GM12878 (cell line): ENCODE measurements around the gene METTL5. TPM values are rescaled to one million over a fixed set of nuclear protein-coding genes. Genes with fewer than 3 reads are reported as not detected.
"Not testable (repeated sequence)": the region's sequence is repeated elsewhere in the genome, so short reads cannot be mapped to it uniquely, and the experiment has no call there.

Source experiments
- ATAC-seq: fragments of 200-7000 bp; cut with Tn5 transposase; 3 replicates; pipeline ENCODE4 v1.9.1; 2020; ENCODE audit warnings: mild to moderate bottlenecking, moderate library complexity
- BruUV-seq: library from RNA; stranded (reverse); fragments of 400-500 nt; replicated peaks from 2 replicates; lab custom pipeline; 2021; lab: Mats Ljungman, UMichigan
- CTCF ChIA-PET: fragments of 300-600 bp; sonication (Branson Sonifier 250); formaldehyde crosslinking; extraction: SDS; loops from one replicate; lab custom pipeline; 2021; ENCODE audit warnings: inconsistent platforms; lab: Yijun Ruan, JAX
- POLR2A ChIA-PET: fragments of 350-600 bp; formaldehyde crosslinking; extraction: SDS; loops from one replicate; lab custom pipeline; 2021; ENCODE audit warnings: inconsistent platforms; lab: Charles Lee
- RAD21 ChIA-PET: fragments of 300-600 bp; sonication (Branson Sonifier 250); formaldehyde crosslinking; loops from one replicate; lab custom pipeline; 2023; ENCODE audit warnings: antibody characterized with exemption; ENCODE audit not compliant: unreplicated experiment; lab: Charles Lee
- SMC1A ChIA-PET: fragments of 300-600 bp; sonication (Branson Sonifier 250); formaldehyde crosslinking; loops from one replicate; lab custom pipeline; 2023; ENCODE audit not compliant: unreplicated experiment, uncharacterized antibody; lab: Charles Lee
- DNase-seq: peaks from one replicate; pipeline ENCODE4 v3.0.0-alpha.2; 2011; ENCODE audit warnings: low read depth, low spot score
- FAIRE-seq: peaks from 3 replicates; lab custom pipeline; 2011; peaks lifted over from hg19 to GRCh38; lab: Jason Lieb, UNC
- H2AFZ ChIP-seq: 2 replicates; pipeline ENCODE4 v1.6.0; 2011; ENCODE audit warnings: low read depth, low read length, control low read depth; ENCODE audit not compliant: control insufficient read depth
- H3K27ac ChIP-seq: 2 replicates; pipeline ENCODE4 v1.5.1; 2011; ENCODE audit warnings: control low read depth; ENCODE audit not compliant: control insufficient read depth, insufficient read depth
- H3K27me3 ChIP-seq, 2 experiments: replicated peaks in 1 of 2; 2 replicates each; pipeline versions ENCODE4 v1.6.0 to v1.6.1; 2011; ENCODE audit warnings: low read length in 1 of 2; ENCODE audit not compliant: control insufficient read depth in 2 of 2, insufficient read depth in 2 of 2
- H3K36me3 ChIP-seq, 2 experiments: 2 replicates each; pipeline ENCODE4 v1.5.1; 2011; ENCODE audit warnings: low read length in 1 of 2; ENCODE audit not compliant: control insufficient read depth in 2 of 2, insufficient read depth in 2 of 2
- H3K4me1 ChIP-seq: 2 replicates; pipeline ENCODE4 v1.6.1; 2011; ENCODE audit warnings: mild to moderate bottlenecking, low read length, moderate library complexity, mixed read lengths; ENCODE audit not compliant: control insufficient read depth, insufficient read depth
- H3K4me2 ChIP-seq: 2 replicates; pipeline ENCODE4 v1.6.0; 2011; ENCODE audit warnings: control low read depth; ENCODE audit not compliant: control insufficient read depth, insufficient read depth
- H3K4me3 ChIP-seq: fragments of 200-600 bp; sonication (generic); 2 replicates; pipeline ENCODE4 v1.5.1; 2016
- H3K79me2 ChIP-seq: 2 replicates; pipeline ENCODE4 v1.6.0; 2011; ENCODE audit warnings: low read length; ENCODE audit not compliant: control insufficient read depth, insufficient read depth
- H3K9ac ChIP-seq: 2 replicates; pipeline ENCODE4 v1.8.0; 2011; ENCODE audit warnings: low read length, control low read depth, mixed read lengths; ENCODE audit not compliant: control insufficient read depth, insufficient read depth
- H3K9me3 ChIP-seq: replicated peaks from 3 replicates; pipeline ENCODE4 v1.5.1; 2011; ENCODE audit warnings: mild to moderate bottlenecking, low read length; ENCODE audit not compliant: control insufficient read depth, insufficient read depth
- H4K20me1 ChIP-seq: 2 replicates; pipeline ENCODE4 v1.6.0; 2011; ENCODE audit not compliant: control insufficient read depth, insufficient read depth
- IRF4 ChIP-seq: IDR thresholded peaks from 2 replicates; pipeline ENCODE4 v1.6.1; 2011; ENCODE audit warnings: low read depth, low read length
- LARP7 ChIP-seq: fragments of 450-650 bp; IDR thresholded peaks from 2 replicates; pipeline ENCODE4 v1.6.1; 2017; ENCODE audit warnings: mild to moderate bottlenecking
- NR2C2 ChIP-seq: IDR thresholded peaks from 2 replicates; pipeline ENCODE4 v1.6.1; 2011; ENCODE audit warnings: borderline replicate concordance, low read depth; ENCODE audit not compliant: control insufficient read depth, insufficient read length
- PML ChIP-seq: IDR thresholded peaks from 2 replicates; pipeline ENCODE4 v1.6.1; 2012; ENCODE audit warnings: low read length, inconsistent platforms
- PRDM15 ChIP-seq: fragments of 450-650 bp; formaldehyde crosslinking; IDR thresholded peaks from 2 replicates; pipeline ENCODE4 v1.4.0; 2020; ENCODE audit warnings: mild to moderate bottlenecking, moderate library complexity
- WGBS: methylation state at CpG from one replicate; pipeline ENCODE4 v1.1.6; 2016; ENCODE audit warnings: low lambda C conversion rate; ENCODE audit not compliant: insufficient replicate concordance, insufficient coverage; ENCODE audit errors: missing lambda C conversion rate; 5-methylcytosine and 5-hydroxymethylcytosine counted together
- in situ Hi-C: fragments of 300-500 bp; cut with MboI; formaldehyde crosslinking; loops from 9 replicates; pipeline ENCODE4 v1.14.3; 2018; ENCODE audit warnings: mixed read lengths
- intact Hi-C: fragments of 100-400 bp; cut with micrococcal nuclease; formaldehyde crosslinking; loops from one replicate; pipeline ENCODE4 v1.14.2; 2022; ENCODE audit not compliant: unreplicated experiment
- polyA plus RNA-seq, 11 experiments: library from polyadenylated mRNA; depleted of rRNA in 4 of 11; unstranded in 6 of 11; stranded (reverse) in 5 of 11; fragments of >200 nt; fragmentation: Nextera tagmentation in 4 of 11; fragmentation: Illumina TruSeq in 1 of 11; extraction: Ambion mirVana in 4 of 11; extraction: Trizol in 1 of 11; gene quantifications; 1 replicate in 1 of 11; 2 replicates in 10 of 11; pipeline versions ENCODE4 v1.2.1 to v1.2.3, GENCODE V29; 2011 to 2016; ENCODE audit warnings: inconsistent platforms in 2 of 11, missing spikeins in 2 of 11, low read depth in 1 of 11
- total RNA-seq, 4 experiments: library from RNA; depleted of rRNA in 3 of 4; stranded (reverse); fragments of >200 nt in 3 of 4; fragmentation: Illumina TruSeq in 1 of 4; extraction: Trizol in 1 of 4; gene quantifications; 2 replicates each; pipeline versions ENCODE4 v1.2.1 to v1.2.3, GENCODE V29; 2013 to 2021
- TF ChIP-seq, protein P1 (sequence below): fragments of 450-650 bp; IDR thresholded peaks from 2 replicates; pipeline ENCODE4 v1.6.1; 2017; ENCODE audit warnings: mild to moderate bottlenecking

Gene METTL5
- total and polyA plus RNA-seq, 10 of the 15 experiments (the other 5 are each of a cell fraction or from before 2014, with no cell fraction given) = 55.0 to 204 (median 87.4) TPM

DNA sequence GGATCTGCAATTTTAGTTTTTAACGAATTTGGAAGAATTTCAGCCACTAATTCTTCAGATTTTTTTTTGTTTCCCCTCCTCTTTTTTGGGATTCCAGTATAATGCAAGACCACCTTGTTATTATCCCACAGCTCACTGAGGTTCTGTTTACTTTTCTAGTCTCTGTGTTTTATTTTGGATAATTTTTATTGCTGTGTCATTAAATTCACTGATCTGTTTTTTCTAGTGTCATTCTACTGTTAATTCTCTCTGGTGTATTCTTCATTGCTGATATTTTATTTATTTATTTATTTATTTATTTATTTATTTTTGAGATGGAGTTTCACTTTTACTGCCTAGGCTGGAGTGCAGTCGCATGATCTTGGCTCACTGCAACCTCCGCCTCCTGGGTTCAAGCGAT is 34.7 kb upstream of the METTL5 start (continued):
- TF ChIP-seq PRDM15 (CRISPR knock-in tag) (no peak), IRF4 (no peak), PML (no peak), LARP7 (no peak), NR2C2 (no peak)
- TF ChIP-seq, protein P1, sequence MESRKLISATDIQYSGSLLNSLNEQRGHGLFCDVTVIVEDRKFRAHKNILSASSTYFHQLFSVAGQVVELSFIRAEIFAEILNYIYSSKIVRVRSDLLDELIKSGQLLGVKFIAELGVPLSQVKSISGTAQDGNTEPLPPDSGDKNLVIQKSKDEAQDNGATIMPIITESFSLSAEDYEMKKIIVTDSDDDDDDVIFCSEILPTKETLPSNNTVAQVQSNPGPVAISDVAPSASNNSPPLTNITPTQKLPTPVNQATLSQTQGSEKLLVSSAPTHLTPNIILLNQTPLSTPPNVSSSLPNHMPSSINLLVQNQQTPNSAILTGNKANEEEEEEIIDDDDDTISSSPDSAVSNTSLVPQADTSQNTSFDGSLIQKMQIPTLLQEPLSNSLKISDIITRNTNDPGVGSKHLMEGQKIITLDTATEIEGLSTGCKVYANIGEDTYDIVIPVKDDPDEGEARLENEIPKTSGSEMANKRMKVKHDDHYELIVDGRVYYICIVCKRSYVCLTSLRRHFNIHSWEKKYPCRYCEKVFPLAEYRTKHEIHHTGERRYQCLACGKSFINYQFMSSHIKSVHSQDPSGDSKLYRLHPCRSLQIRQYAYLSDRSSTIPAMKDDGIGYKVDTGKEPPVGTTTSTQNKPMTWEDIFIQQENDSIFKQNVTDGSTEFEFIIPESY = no peak

DNA sequence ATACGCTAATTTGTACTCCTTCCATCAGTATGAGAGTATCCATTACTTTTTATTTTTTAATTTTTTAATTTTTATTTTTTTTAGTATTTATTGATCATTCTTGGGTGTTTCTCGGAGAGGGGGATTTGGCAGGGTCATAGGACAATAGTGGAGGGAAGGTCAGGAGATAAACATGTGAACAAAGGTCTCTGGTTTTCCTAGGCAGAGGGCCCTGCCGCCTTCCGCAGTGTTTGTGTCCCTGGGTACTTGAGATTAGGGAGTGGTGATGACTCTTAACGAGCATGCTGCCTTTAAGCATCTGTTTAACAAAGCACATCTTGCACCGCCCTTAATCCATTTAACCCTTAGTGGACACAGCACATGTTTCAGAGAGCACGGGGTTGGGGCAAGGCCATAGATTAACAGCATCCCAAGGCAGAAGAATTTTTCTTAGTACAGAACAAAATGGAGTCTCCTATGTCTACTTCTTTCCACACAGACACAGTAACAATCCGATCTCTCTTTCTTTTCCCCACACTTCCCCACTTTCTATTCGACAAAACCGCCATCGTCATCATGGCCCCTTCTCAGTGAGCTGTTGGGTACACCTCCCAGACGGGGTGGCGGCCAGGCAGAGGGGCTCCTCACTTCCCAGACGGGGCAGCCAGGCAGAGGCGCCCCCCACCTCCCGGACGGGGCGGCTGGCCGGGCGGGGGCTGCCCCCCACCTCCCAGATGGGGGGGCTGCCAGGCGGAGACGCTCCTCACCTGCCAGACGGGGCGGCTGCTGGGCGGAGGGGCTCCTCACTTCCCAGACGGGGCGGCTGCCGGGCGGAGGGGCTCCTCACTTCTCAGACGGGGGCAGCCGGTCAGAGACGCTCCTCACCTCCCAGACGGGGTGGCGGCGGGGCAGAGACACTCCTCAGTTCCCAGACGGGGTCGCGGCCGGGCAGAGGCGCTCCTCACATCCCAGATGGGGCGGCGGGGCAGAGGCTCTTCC is 30.9 kb upstream of the METTL5 start:
- H3K9me3 ChIP-seq, H3K4me2 ChIP-seq, intact Hi-C loops, in situ Hi-C loops, H2AFZ ChIP-seq, H3K9ac ChIP-seq, H3K4me3 ChIP-seq, BruUV-seq, H3K27ac ChIP-seq, H3K36me3 ChIP-seq, ATAC-seq, H4K20me1 ChIP-seq, POLR2A ChIA-PET, H3K79me2 ChIP-seq, H3K27me3 ChIP-seq, CTCF ChIA-PET, SMC1A ChIA-PET, FAIRE-seq, DNase-seq, H3K4me1 ChIP-seq, RAD21 ChIA-PET: not testable (repeated sequence)
- WGBS = 98% methylated on average over 20 of the region's 42 CpGs
